IgD-negative memory B cell (primary cell): ENCODE measurements around the gene AFF3. TPM values are rescaled to one million over a fixed set of nuclear protein-coding genes. Genes with fewer than 3 reads are reported as not detected.
"Not testable (repeated sequence)": the region's sequence is repeated elsewhere in the genome, so short reads cannot be mapped to it uniquely, and the experiment has no call there.

Experiments
- H3K27ac Mint-ChIP-seq, 3 donors: one replicate each; pipeline ENCODE4 v1.8.0; 2020 to 2022; ENCODE audit warnings: mild to moderate bottlenecking in 3 of 3, mixed read lengths in 3 of 3, moderate library complexity in 1 of 3
- H3K27me3 Mint-ChIP-seq: one replicate; pipeline ENCODE4 v1.8.0; 2021; ENCODE audit warnings: mixed read lengths
- H3K36me3 Mint-ChIP-seq: one replicate; pipeline ENCODE4 v1.8.0; 2020; ENCODE audit warnings: mild to moderate bottlenecking, mixed read lengths
- H3K4me1 Mint-ChIP-seq, 3 donors: one replicate each; pipeline ENCODE4 v1.8.0; 2020 to 2022; ENCODE audit warnings: mixed read lengths in 3 of 3, mild to moderate bottlenecking in 1 of 3
- H3K4me3 Mint-ChIP-seq, 4 donors: one replicate each; pipeline ENCODE4 v1.8.0; 2020 to 2022; ENCODE audit warnings: mild to moderate bottlenecking in 4 of 4, mixed read lengths in 4 of 4, moderate library complexity in 3 of 4
- H3K9me3 Mint-ChIP-seq, 3 donors: one replicate each; pipeline ENCODE4 v1.8.0; 2020 to 2021; ENCODE audit warnings: mixed read lengths in 3 of 3, mild to moderate bottlenecking in 1 of 3
- polyA plus RNA-seq: library from polyadenylated mRNA; unstranded; fragments of 300-500 nt; fragmentation: Illumina TruSeq; gene quantifications from one replicate; pipeline ENCODE4 v1.2.3, GENCODE V29; 2021

Gene AFF3
- polyA plus RNA-seq, 1 donor from 2014 or later: 85.9 TPM

GRCh38 chr2:99735753-99736152 lies 406.6 kb downstream of the AFF3 start:
- H3K9me3 Mint-ChIP-seq: no peaks in the 10 kb centered on the region
- H3K36me3 Mint-ChIP-seq: peaks cover 7% of the 10 kb centered on the region
- peaks cover 0 to 7% (median 7%) of the 10 kb centered on the region in 3 donors for H3K4me1 Mint-ChIP-seq
- H3K27me3 Mint-ChIP-seq: no peaks in the 10 kb centered on the region
- no peak overlapping the region for H3K4me3 Mint-ChIP-seq
- H3K27ac Mint-ChIP-seq: no peak overlapping the region

GRCh38 chr2:99735314-99735713 lies 407.1 kb downstream of the AFF3 start:
- not testable (repeated sequence) for H3K27me3 Mint-ChIP-seq, H3K27ac Mint-ChIP-seq, H3K9me3 Mint-ChIP-seq, H3K36me3 Mint-ChIP-seq, H3K4me1 Mint-ChIP-seq
- H3K4me3 Mint-ChIP-seq: peak overlapping the region in 1 of 4 donors; percentile 72

GRCh38 chr2:99734236-99734635 lies 408.2 kb downstream of the AFF3 start:
- peaks cover 0 to 7% (median 7%) of the 10 kb centered on the region in 3 donors for H3K4me1 Mint-ChIP-seq
- no peak overlapping the region for H3K4me3 Mint-ChIP-seq
- H3K36me3 Mint-ChIP-seq: peaks cover 9% of the 10 kb centered on the region
- H3K27me3 Mint-ChIP-seq: no peaks in the 10 kb centered on the region
- H3K9me3 Mint-ChIP-seq: no peaks in the 10 kb centered on the region
- no peak overlapping the region for H3K27ac Mint-ChIP-seq

GRCh38 chr2:99729104-99730025 lies 413.0 kb downstream of the AFF3 start:
- H3K36me3 Mint-ChIP-seq: peaks cover 13% of the 10 kb centered on the region
- no peak overlapping the region for H3K27ac Mint-ChIP-seq
- no peaks in the 10 kb centered on the region for H3K4me1 Mint-ChIP-seq
- H3K4me3 Mint-ChIP-seq: no peak overlapping the region
- no peaks in the 10 kb centered on the region for H3K9me3 Mint-ChIP-seq
- no peaks in the 10 kb centered on the region for H3K27me3 Mint-ChIP-seq

- no peak overlapping the region for H3K4me3 Mint-ChIP-seq
- H3K27me3 Mint-ChIP-seq: no peaks in the 10 kb centered on the region
- H3K36me3 Mint-ChIP-seq: peaks cover 19% of the 10 kb centered on the region
- H3K27ac Mint-ChIP-seq: no peak overlapping the region
- H3K9me3 Mint-ChIP-seq: peaks cover under 1 to 6% (median 2%) of the 10 kb centered on the region in 3 donors
- H3K4me1 Mint-ChIP-seq: peaks cover 0 to 1% (median 0%) of the 10 kb centered on the region in 3 donors
Observed at GRCh38 chr2:99728166-99728565, 414.2 kb downstream of the AFF3 start.

GRCh38 chr2:99727199-99727598 lies 415.2 kb downstream of the AFF3 start:
- H3K9me3 Mint-ChIP-seq: peaks cover 2 to 10% (median 7%) of the 10 kb centered on the region in 3 donors
- no peaks in the 10 kb centered on the region for H3K27me3 Mint-ChIP-seq
- peaks cover 26% of the 10 kb centered on the region for H3K36me3 Mint-ChIP-seq
- H3K27ac Mint-ChIP-seq: no peak overlapping the region
- peaks cover 0 to 1% (median 0%) of the 10 kb centered on the region in 3 donors for H3K4me1 Mint-ChIP-seq
- H3K4me3 Mint-ChIP-seq: no peak overlapping the region

- Mint-ChIP-seq H3K4me1 (peaks cover 0 to 1% (median 0%) of the 10 kb centered on the region in 3 donors), H3K9me3 (peaks cover 6 to 15% (median 9%) of the 10 kb centered on the region in 3 donors), H3K4me3 (no peak overlapping the region), H3K36me3 (peaks cover 30% of the 10 kb centered on the region), H3K27me3 (no peaks in the 10 kb centered on the region), H3K27ac (no peak overlapping the region)
Observed at GRCh38 chr2:99726691-99727090, 415.7 kb downstream of the AFF3 start.

- Mint-ChIP-seq H3K36me3 (peaks cover 33% of the 10 kb centered on the region), H3K27me3 (no peaks in the 10 kb centered on the region), H3K27ac (no peak overlapping the region), H3K9me3 (peaks cover 8 to 17% (median 12%) of the 10 kb centered on the region in 3 donors), H3K4me1 (peaks cover 0 to 1% (median 0%) of the 10 kb centered on the region in 3 donors), H3K4me3 (no peak overlapping the region)
Observed at GRCh38 chr2:99725820-99726219, 416.6 kb downstream of the AFF3 start.

GRCh38 chr2:99722476-99722875 lies 419.9 kb downstream of the AFF3 start:
- peaks cover 36% of the 10 kb centered on the region for H3K36me3 Mint-ChIP-seq
- H3K27ac Mint-ChIP-seq: no peak overlapping the region
- H3K9me3 Mint-ChIP-seq: peaks cover 8 to 17% (median 12%) of the 10 kb centered on the region in 3 donors
- H3K27me3 Mint-ChIP-seq: no peaks in the 10 kb centered on the region
- H3K4me3 Mint-ChIP-seq: no peak overlapping the region
- H3K4me1 Mint-ChIP-seq: peaks cover 0 to 1% (median 0%) of the 10 kb centered on the region in 3 donors

- H3K27me3 Mint-ChIP-seq: no peaks in the 10 kb centered on the region
- H3K27ac Mint-ChIP-seq: no peak overlapping the region
- H3K9me3 Mint-ChIP-seq: peaks cover 8 to 17% (median 12%) of the 10 kb centered on the region in 3 donors
- peaks cover 1 to 3% (median 1%) of the 10 kb centered on the region in 3 donors for H3K4me1 Mint-ChIP-seq
- H3K4me3 Mint-ChIP-seq: no peak overlapping the region
- peaks cover 39% of the 10 kb centered on the region for H3K36me3 Mint-ChIP-seq
Observed at GRCh38 chr2:99719102-99719501, 423.3 kb downstream of the AFF3 start.

GRCh38 chr2:99715956-99716355 lies 426.4 kb downstream of the AFF3 start:
- H3K4me1 Mint-ChIP-seq: peaks cover 3 to 11% (median 6%) of the 10 kb centered on the region in 3 donors
- no peak overlapping the region for H3K4me3 Mint-ChIP-seq
- no peak overlapping the region for H3K27ac Mint-ChIP-seq
- H3K9me3 Mint-ChIP-seq: peaks cover 0 to under 1% (median 0%) of the 10 kb centered on the region in 3 donors
- H3K36me3 Mint-ChIP-seq: peaks cover 18% of the 10 kb centered on the region
- no peaks in the 10 kb centered on the region for H3K27me3 Mint-ChIP-seq

- no peak overlapping the region for H3K4me3 Mint-ChIP-seq
- H3K27me3 Mint-ChIP-seq: no peaks in the 10 kb centered on the region
- no peaks in the 10 kb centered on the region for H3K9me3 Mint-ChIP-seq
- H3K36me3 Mint-ChIP-seq: peaks cover 9% of the 10 kb centered on the region
- H3K27ac Mint-ChIP-seq: no peak overlapping the region
- peaks cover 9 to 18% (median 13%) of the 10 kb centered on the region in 3 donors for H3K4me1 Mint-ChIP-seq
Observed at GRCh38 chr2:99714349-99714748, 428.0 kb downstream of the AFF3 start.

GRCh38 chr2:99711144-99711543 lies 431.2 kb downstream of the AFF3 start:
- no peak overlapping the region for H3K27ac Mint-ChIP-seq
- H3K4me3 Mint-ChIP-seq: no peak overlapping the region
- H3K27me3 Mint-ChIP-seq: no peaks in the 10 kb centered on the region
- no peaks in the 10 kb centered on the region for H3K9me3 Mint-ChIP-seq
- peaks cover 25 to 45% (median 32%) of the 10 kb centered on the region in 3 donors for H3K4me1 Mint-ChIP-seq
- H3K36me3 Mint-ChIP-seq: peaks cover 6% of the 10 kb centered on the region

GRCh38 chr2:99710721-99711120 lies 431.7 kb downstream of the AFF3 start:
- Mint-ChIP-seq H3K4me1 (peaks cover 25 to 45% (median 32%) of the 10 kb centered on the region in 3 donors), H3K36me3 (peaks cover 6% of the 10 kb centered on the region), H3K27me3 (no peaks in the 10 kb centered on the region), H3K4me3 (no peak overlapping the region), H3K27ac (no peak overlapping the region), H3K9me3 (no peaks in the 10 kb centered on the region)

GRCh38 chr2:99709229-99709628 lies 433.2 kb downstream of the AFF3 start:
- peak overlapping the region in 1 of 3 donors; percentile 41 for H3K27ac Mint-ChIP-seq
- H3K36me3 Mint-ChIP-seq: peaks cover 2% of the 10 kb centered on the region
- H3K4me3 Mint-ChIP-seq: no peak overlapping the region
- no peaks in the 10 kb centered on the region for H3K27me3 Mint-ChIP-seq
- H3K9me3 Mint-ChIP-seq: no peaks in the 10 kb centered on the region
- peaks cover 25 to 50% (median 32%) of the 10 kb centered on the region in 3 donors for H3K4me1 Mint-ChIP-seq
